ENCODE data around the gene TBC1D30.

TBC1D30 gene

DNA sequence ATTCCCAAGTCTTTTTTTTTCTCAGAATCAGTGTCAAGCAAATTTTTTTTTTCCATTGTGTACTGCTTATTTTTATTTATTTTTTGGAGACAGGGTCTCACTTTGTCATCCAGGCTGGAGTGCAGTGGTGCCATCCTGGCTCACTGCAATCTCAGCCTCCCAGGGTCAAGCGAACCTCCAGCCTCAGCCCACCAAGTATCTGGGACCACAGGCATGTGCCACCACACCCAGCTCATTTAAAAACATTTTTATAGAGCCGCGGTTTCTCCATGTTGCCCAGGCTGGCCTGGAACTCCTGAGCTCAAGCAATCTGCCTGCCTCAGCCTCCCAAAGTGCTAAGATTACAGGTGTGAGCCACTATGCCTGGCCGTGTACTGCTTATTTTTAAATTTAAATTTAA is 68.1 kb downstream of the TBC1D30 start:
- H3K4me1 ChIP-seq (ENCODE audit: low read length), result peaks cover 14% of the 10 kb centered on the region
- H3K27me3 ChIP-seq (ENCODE audit: low read depth, low read length), result 0 out of 2 replicates have a peak, but pooled peaks cover 4% of the 10 kb centered on the region
- no peaks in the 10 kb centered on the region for H3K79me2 ChIP-seq (ENCODE audit: low read length)
- no peak overlapping the region for H2AFZ ChIP-seq (ENCODE audit: low read depth, low read length)
- H3K9ac ChIP-seq (ENCODE audit: low read length), result no peak overlapping the region
- H3K9me3 ChIP-seq (ENCODE audit: insufficient read depth, low read length), result no peaks in the 10 kb centered on the region
- H3K27ac ChIP-seq (ENCODE audit: low read length), result no peak overlapping the region
- H4K20me1 ChIP-seq (ENCODE audit: insufficient read depth, low read length), result no peaks in the 10 kb centered on the region
- no peaks in the 10 kb centered on the region for H3K36me3 ChIP-seq (replicated peaks; ENCODE audit: low read depth, low read length)
- no peak overlapping the region for H3K4me2 ChIP-seq (ENCODE audit: low read length)
- TF ChIP-seq, protein P1, sequence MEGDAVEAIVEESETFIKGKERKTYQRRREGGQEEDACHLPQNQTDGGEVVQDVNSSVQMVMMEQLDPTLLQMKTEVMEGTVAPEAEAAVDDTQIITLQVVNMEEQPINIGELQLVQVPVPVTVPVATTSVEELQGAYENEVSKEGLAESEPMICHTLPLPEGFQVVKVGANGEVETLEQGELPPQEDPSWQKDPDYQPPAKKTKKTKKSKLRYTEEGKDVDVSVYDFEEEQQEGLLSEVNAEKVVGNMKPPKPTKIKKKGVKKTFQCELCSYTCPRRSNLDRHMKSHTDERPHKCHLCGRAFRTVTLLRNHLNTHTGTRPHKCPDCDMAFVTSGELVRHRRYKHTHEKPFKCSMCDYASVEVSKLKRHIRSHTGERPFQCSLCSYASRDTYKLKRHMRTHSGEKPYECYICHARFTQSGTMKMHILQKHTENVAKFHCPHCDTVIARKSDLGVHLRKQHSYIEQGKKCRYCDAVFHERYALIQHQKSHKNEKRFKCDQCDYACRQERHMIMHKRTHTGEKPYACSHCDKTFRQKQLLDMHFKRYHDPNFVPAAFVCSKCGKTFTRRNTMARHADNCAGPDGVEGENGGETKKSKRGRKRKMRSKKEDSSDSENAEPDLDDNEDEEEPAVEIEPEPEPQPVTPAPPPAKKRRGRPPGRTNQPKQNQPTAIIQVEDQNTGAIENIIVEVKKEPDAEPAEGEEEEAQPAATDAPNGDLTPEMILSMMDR (IDR thresholded peaks at IDR 0.05; ENCODE audit: low read depth, low read length), result no peak
- no peak for TF ChIP-seq EZH2phosphoT487 (IDR thresholded peaks at IDR 0.05; ENCODE audit: low read depth)
- H3K4me3 ChIP-seq (ENCODE audit: low read length), result no peak overlapping the region

DNA sequence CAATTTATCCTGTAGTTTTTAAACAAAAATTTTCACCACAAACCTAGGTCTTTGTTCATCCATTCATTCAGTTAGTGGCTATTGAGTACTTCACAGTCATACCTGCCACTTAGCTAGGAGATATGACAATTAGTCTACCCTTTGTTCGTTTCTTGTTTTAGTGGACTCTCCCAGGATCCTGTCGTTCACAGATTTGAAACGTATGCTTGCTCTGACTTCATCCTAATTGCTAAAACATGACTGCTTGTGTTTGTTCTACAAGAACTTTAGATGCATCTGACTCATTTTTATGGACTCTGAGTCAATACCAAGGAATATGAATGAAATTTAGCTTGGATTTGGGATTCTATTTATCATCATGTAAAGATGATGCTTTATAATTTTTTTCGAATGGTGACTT is 69.5 kb downstream of the TBC1D30 start:
- no peak overlapping the region for H3K4me2 ChIP-seq (ENCODE audit: low read length)
- no peak for TF ChIP-seq EZH2phosphoT487 (IDR thresholded peaks at IDR 0.05; ENCODE audit: low read depth)
- TF ChIP-seq, protein P1 (IDR thresholded peaks at IDR 0.05; ENCODE audit: low read depth, low read length), result no peak
- no peak overlapping the region for H2AFZ ChIP-seq (ENCODE audit: low read depth, low read length)
- peaks cover 14% of the 10 kb centered on the region for H3K4me1 ChIP-seq (ENCODE audit: low read length)
- H3K27ac ChIP-seq (ENCODE audit: low read length), result no peak overlapping the region
- 0 out of 2 replicates have a peak, but pooled peaks cover 4% of the 10 kb centered on the region for H3K27me3 ChIP-seq (ENCODE audit: low read depth, low read length)
- no peaks in the 10 kb centered on the region for H4K20me1 ChIP-seq (ENCODE audit: insufficient read depth, low read length)
- no peaks in the 10 kb centered on the region for H3K9me3 ChIP-seq (ENCODE audit: insufficient read depth, low read length)
- H3K79me2 ChIP-seq (ENCODE audit: low read length), result no peaks in the 10 kb centered on the region
- H3K9ac ChIP-seq (ENCODE audit: low read length), result no peak overlapping the region
- no peaks in the 10 kb centered on the region for H3K36me3 ChIP-seq (replicated peaks; ENCODE audit: low read depth, low read length)
- H3K4me3 ChIP-seq (ENCODE audit: low read length), result no peak overlapping the region

DNA sequence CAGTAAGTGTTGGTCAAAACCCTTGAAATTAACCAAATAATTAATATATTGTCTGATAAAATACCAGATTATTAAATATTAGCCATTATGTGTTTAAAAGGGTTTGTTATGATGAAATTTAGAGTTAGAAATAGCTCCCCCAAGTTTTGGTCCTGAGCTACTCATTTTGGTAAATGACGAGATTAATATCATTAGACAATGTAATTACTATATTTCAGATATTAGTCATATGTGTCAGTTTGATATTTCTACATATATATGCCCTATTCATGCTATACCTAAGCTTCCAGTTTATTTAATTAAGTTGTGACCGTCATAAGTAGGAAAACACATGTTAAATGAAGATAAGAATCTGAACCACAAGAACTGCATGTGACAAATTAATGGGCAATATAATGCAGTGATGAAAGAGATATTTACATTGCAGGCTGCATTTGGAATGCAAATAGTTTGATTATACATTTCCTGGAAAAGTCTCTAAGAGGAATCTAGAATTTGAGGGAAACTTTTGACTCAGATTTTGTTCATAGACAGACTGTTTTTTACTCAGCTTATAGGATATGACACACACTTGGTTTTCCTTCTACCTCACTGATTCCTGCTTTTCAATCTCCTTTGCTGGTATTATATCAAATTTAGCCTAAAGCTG is 70.5 kb downstream of the TBC1D30 start:
- Histone ChIP-seq H3K9me3 (ENCODE audit: insufficient read depth, low read length) (no peaks in the 10 kb centered on the region), H3K27ac (ENCODE audit: low read length) (no peak overlapping the region), H3K9ac (ENCODE audit: low read length) (no peak overlapping the region), H3K27me3 (ENCODE audit: low read depth, low read length) (0 out of 2 replicates have a peak, but pooled peaks cover 3% of the 10 kb centered on the region), H4K20me1 (ENCODE audit: insufficient read depth, low read length) (no peaks in the 10 kb centered on the region), H3K4me1 (ENCODE audit: low read length) (peaks cover 14% of the 10 kb centered on the region), H3K36me3 (replicated peaks; ENCODE audit: low read depth, low read length) (no peaks in the 10 kb centered on the region), H3K4me3 (ENCODE audit: low read length) (no peak overlapping the region), H2AFZ (ENCODE audit: low read depth, low read length) (no peak overlapping the region), H3K4me2 (ENCODE audit: low read length) (no peak overlapping the region), H3K79me2 (ENCODE audit: low read length) (no peaks in the 10 kb centered on the region)
- no peak for TF ChIP-seq EZH2phosphoT487 (IDR thresholded peaks at IDR 0.05; ENCODE audit: low read depth)
- TF ChIP-seq, protein P1 (IDR thresholded peaks at IDR 0.05; ENCODE audit: low read depth, low read length), result no peak

DNA sequence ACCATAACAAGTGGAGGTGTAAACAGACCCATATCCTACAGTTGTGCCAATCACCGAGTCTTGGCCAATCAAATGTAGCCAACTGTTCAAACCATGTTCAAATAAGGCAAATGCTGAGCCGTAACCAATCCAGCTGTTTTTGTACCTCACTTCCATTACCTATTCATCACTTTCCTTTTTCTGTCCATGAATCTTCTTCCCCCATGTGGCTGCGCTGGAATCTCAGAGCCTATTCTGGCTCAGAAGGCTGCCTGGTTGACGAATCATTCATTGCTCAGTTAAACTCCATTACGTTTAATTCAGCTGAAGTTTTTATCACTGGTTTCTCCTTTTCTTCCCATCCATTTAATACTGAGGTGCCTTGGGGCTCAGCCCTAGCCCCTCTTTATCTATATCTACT is 71.1 kb downstream of the TBC1D30 start:
- H3K4me3 ChIP-seq (ENCODE audit: low read length), result no peak overlapping the region
- no peak overlapping the region for H2AFZ ChIP-seq (ENCODE audit: low read depth, low read length)
- TF ChIP-seq, protein P1 (IDR thresholded peaks at IDR 0.05; ENCODE audit: low read depth, low read length), result no peak
- TF ChIP-seq EZH2phosphoT487 (IDR thresholded peaks at IDR 0.05; ENCODE audit: low read depth), result no peak
- H3K9ac ChIP-seq (ENCODE audit: low read length), result no peak overlapping the region
- H4K20me1 ChIP-seq (ENCODE audit: insufficient read depth, low read length), result no peaks in the 10 kb centered on the region
- no peaks in the 10 kb centered on the region for H3K79me2 ChIP-seq (ENCODE audit: low read length)
- H3K9me3 ChIP-seq (ENCODE audit: insufficient read depth, low read length), result no peaks in the 10 kb centered on the region
- no peaks in the 10 kb centered on the region for H3K27me3 ChIP-seq (ENCODE audit: low read depth, low read length)
- no peaks in the 10 kb centered on the region for H3K36me3 ChIP-seq (replicated peaks; ENCODE audit: low read depth, low read length)
- no peak overlapping the region for H3K4me2 ChIP-seq (ENCODE audit: low read length)
- H3K4me1 ChIP-seq (ENCODE audit: low read length), result peaks cover 14% of the 10 kb centered on the region
- H3K27ac ChIP-seq (ENCODE audit: low read length), result no peak overlapping the region

Measured in OCI-LY3 (cell line).